ENCODE data around the gene CDH23.

GRCh38 chr10:71572962-71573361 is 176.2 kb downstream of the CDH23 start:
- TF ChIP-seq, protein P1, sequence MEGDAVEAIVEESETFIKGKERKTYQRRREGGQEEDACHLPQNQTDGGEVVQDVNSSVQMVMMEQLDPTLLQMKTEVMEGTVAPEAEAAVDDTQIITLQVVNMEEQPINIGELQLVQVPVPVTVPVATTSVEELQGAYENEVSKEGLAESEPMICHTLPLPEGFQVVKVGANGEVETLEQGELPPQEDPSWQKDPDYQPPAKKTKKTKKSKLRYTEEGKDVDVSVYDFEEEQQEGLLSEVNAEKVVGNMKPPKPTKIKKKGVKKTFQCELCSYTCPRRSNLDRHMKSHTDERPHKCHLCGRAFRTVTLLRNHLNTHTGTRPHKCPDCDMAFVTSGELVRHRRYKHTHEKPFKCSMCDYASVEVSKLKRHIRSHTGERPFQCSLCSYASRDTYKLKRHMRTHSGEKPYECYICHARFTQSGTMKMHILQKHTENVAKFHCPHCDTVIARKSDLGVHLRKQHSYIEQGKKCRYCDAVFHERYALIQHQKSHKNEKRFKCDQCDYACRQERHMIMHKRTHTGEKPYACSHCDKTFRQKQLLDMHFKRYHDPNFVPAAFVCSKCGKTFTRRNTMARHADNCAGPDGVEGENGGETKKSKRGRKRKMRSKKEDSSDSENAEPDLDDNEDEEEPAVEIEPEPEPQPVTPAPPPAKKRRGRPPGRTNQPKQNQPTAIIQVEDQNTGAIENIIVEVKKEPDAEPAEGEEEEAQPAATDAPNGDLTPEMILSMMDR (IDR thresholded peaks at IDR 0.05; ENCODE audit: poor library complexity, severe bottlenecking), result no peak
- no peak for TF ChIP-seq POLR2AphosphoS5 (IDR thresholded peaks at IDR 0.05)
- TF ChIP-seq EP300 (conservative IDR thresholded peaks at IDR 0.05; ENCODE audit: poor library complexity, severe bottlenecking), result no peak
- no peak for TF ChIP-seq TAF1 (IDR thresholded peaks at IDR 0.05; ENCODE audit: low read depth)
- no peak for TF ChIP-seq EZH2 (IDR thresholded peaks at IDR 0.05; ENCODE audit: borderline replicate concordance, insufficient read depth, low read length, poor library complexity, severe bottlenecking)

Data from neural cell (in vitro differentiated cells).